ENCODE results near the gene CTNNB1. TPM values are rescaled to one million over a fixed set of nuclear protein-coding genes. Genes with fewer than 3 reads are reported as not detected.

Gene CTNNB1
- total RNA-seq, 2 experiments from 2014 or later, result 134 to 151 TPM

DNA sequence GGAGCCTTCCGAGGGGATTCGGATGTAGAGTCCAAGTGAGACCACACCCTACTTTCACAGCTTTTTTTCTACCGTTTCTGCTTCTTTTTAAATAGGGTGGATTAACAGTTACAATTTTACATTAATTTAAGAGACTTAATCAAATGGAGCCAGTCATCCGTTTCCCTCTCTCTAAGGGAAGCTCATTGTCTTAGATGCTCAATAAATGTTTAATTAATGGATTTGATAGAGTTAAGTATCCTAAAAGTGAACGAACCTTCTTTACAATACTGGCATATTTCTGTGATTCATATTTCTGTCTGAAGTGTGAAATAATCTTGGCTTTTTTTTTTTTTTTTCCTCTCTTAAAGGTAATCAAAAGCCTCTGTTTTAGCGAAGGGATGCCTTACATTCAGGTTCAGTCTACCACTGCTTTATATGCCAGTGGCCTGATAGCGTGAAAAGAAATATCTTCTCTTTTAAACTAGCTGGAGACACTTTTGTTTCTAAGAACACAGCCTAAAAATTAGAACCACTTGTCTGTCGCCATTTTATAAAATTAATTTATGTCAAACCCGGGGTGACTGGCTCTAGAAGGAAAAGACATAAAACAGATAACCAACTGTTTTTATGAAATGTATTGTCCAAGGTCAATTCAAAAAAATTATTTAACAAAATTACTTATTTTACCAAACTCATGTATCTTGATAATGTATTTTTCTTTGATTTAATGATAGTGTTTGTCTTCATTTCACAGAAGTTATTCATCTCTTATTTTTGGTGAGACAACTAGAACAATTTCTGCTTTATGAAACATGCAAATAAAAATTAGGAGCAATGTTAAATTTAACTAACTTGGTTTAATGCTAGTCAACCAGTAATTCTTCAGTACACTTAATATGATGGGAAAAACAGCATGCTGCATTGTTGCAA, 2.5 kb upstream of the CTNNB1 start:
- Mint-ChIP-seq H3K27ac (no peak overlapping the region), H3K9me3 (no peaks in the 10 kb centered on the region), H3K4me3 (no peak overlapping the region), H3K27me3 (peaks cover 28% of the 10 kb centered on the region), H3K4me1 (peaks cover 15% of the 10 kb centered on the region), H3K36me3 (ENCODE audit: low read depth) (peaks cover 4% of the 10 kb centered on the region)
- ChIA-PET POLR2A (no interaction called here), CTCF (no interaction called here)
- DNase-seq, result no peak

DNA sequence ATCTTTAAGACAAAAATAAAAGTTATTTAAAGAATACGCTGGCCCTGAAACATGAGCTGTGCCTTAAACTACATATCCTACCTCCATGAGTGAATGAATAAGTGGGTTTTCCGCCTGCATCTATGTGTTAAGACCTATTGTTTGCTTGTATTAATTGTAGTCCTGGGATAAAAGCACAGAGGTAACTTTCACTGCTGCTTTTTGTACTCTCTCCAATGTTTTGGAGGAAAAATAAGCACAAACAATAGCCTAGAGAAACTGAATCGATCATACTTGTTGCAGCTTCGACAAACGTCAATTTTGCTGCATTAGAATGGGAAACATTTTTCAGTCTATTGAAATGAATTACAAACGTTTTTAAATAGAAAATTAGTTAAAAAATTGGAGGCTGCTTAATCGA, 1.3 kb upstream of the CTNNB1 start:
- ChIA-PET CTCF (interaction anchor here (1.0 kb wide), 1 partner anchor 880 kb away, joined by 3 read pairs; no protein-coding TSS in a partner anchor), POLR2A (interaction anchor here (1.8 to 6.9 kb wide), 6 partner anchors 7 to 81 kb away, joined by 5 to 73 read pairs (median 26); no protein-coding TSS in a partner anchor)
- H3K36me3 Mint-ChIP-seq (ENCODE audit: low read depth), result peaks cover 10% of the 10 kb centered on the region
- peaks cover 28% of the 10 kb centered on the region for H3K4me1 Mint-ChIP-seq
- H3K9me3 Mint-ChIP-seq, result no peaks in the 10 kb centered on the region
- no peak for DNase-seq
- H3K27me3 Mint-ChIP-seq, result peaks cover 25% of the 10 kb centered on the region
- H3K4me3 Mint-ChIP-seq, result no peak overlapping the region
- H3K27ac Mint-ChIP-seq, result no peak overlapping the region

DNA sequence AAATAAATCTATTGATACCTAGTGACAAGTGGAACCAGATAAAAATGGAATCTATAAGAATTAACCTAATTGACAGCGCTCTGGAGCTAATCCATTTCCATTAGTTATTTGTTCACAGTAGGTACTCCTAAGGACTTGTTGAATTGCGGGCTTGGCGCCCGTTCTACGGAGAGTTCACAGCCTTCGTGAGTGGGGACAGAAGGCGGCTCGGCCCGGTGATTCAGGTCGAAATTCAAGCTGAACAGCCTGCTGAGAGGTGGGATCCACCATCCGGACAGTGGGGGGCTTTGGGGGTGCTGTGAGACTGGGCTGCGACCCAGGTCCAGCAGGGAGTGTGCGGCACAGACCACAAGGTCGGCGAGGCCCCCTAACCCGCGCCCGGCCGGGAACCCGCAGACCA, 779 bp upstream of the CTNNB1 start:
- ChIA-PET POLR2A (interaction anchor here (1.0 to 6.9 kb wide), 16 partner anchors 7 to 889 kb away, joined by 3 to 73 read pairs (median 8); partner anchors contain the start of genes EIF1B, RPL14 and ULK4), CTCF (interaction anchor here (1.0 kb wide), 1 partner anchor 881 kb away, joined by 3 read pairs; no protein-coding TSS in a partner anchor)
- DNase-seq, result peak; percentile 18
- peak overlapping the region; percentile 73 for H3K27ac Mint-ChIP-seq
- peak overlapping the region; percentile 80 for H3K4me3 Mint-ChIP-seq
- H3K4me1 Mint-ChIP-seq, result peaks cover 32% of the 10 kb centered on the region
- H3K27me3 Mint-ChIP-seq, result peaks cover 24% of the 10 kb centered on the region
- H3K9me3 Mint-ChIP-seq, result no peaks in the 10 kb centered on the region
- peaks cover 11% of the 10 kb centered on the region for H3K36me3 Mint-ChIP-seq (ENCODE audit: low read depth)

DNA sequence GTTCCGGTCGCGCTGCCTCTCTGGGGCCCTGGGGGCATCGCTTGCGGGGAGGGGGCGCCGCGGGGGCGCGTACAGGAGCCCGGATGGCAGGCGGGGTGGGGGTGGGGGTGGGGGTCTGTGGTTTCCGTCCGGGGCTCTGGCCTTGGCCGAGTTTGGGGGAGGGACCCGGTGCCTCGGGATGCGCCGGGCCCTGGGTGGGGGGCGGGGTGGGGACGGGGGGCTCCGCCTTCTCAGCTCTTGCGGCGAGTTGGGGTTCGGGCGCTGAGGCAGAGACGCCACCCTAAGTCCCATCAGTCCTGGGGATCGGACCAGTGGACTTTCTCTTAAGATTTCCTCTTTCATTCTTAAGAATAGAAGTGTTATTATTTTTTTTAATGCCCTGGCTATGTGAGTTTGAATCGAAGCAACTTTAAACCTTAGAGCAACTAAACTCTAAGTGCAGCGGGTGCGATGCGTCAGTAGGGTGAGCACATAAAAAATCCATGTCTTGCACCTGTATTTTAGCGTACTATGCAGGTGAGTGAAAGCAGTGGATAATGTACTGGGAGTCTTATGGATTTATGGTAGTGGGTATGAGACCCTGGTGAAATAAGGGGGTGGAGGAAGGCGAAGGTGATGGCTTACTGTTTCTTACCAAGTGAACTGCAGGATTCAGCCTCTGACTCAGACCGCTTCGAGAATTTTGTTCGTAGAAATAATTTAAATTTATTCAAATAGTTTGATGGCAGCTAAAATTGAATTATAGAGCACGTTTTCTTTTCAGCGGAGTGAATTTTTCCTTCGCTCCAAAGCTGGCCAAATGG, 762 bp downstream of the CTNNB1 start:
- Mint-ChIP-seq H3K4me1 (peaks cover 43% of the 10 kb centered on the region), H3K9me3 (no peaks in the 10 kb centered on the region), H3K4me3 (peak overlapping the region; percentile 98), H3K27me3 (peaks cover 16% of the 10 kb centered on the region), H3K27ac (peak overlapping the region; percentile 87), H3K36me3 (ENCODE audit: low read depth) (peaks cover 11% of the 10 kb centered on the region)
- CTCF ChIA-PET, result interaction anchor here (0.7 to 1.1 kb wide), 4 partner anchors 15 to 888 kb away, joined by 3 to 4 read pairs (median 3); no protein-coding TSS in a partner anchor
- DNase-seq, result peak; percentile 56
- POLR2A ChIA-PET, result interaction anchor here (0.8 to 6.9 kb wide), 33 partner anchors 9 to 1795 kb away, joined by 3 to 73 read pairs (median 4); partner anchors contain the start of genes RPL14, ULK4 and ZNF620

DNA sequence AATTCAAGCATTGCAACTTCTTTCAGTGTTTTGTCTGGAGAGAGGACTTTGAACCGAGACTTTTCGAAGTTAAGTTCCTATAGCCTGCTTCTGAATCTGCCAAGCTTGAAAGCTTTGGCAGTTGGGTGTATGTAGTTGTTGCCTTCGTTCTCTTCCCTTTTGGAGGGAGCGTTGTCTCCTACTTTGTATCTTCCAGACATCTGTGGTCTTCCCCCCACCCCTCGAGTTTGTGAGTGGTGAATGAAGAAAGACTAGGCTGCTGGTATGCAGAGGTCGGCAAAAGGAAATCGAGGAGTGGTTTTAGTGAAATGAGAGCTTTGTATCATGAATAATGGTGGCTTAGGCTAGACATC, 1.3 kb downstream of the CTNNB1 start:
- Mint-ChIP-seq H3K9me3 (no peaks in the 10 kb centered on the region), H3K36me3 (ENCODE audit: low read depth) (peaks cover 11% of the 10 kb centered on the region), H3K4me1 (peaks cover 45% of the 10 kb centered on the region), H3K27me3 (peaks cover 13% of the 10 kb centered on the region), H3K4me3 (peak overlapping the region; percentile 98), H3K27ac (peak overlapping the region; percentile 87)
- ChIA-PET CTCF (interaction anchor here (0.9 to 1.3 kb wide), 3 partner anchors 9 to 621 kb away, joined by 3 to 4 read pairs (median 3); no protein-coding TSS in a partner anchor), POLR2A (interaction anchor here (0.7 to 6.9 kb wide), 12 partner anchors 9 to 892 kb away, joined by 3 to 73 read pairs (median 9); partner anchors contain the start of genes RPL14 and ULK4)
- DNase-seq, result peak; percentile 41

DNA sequence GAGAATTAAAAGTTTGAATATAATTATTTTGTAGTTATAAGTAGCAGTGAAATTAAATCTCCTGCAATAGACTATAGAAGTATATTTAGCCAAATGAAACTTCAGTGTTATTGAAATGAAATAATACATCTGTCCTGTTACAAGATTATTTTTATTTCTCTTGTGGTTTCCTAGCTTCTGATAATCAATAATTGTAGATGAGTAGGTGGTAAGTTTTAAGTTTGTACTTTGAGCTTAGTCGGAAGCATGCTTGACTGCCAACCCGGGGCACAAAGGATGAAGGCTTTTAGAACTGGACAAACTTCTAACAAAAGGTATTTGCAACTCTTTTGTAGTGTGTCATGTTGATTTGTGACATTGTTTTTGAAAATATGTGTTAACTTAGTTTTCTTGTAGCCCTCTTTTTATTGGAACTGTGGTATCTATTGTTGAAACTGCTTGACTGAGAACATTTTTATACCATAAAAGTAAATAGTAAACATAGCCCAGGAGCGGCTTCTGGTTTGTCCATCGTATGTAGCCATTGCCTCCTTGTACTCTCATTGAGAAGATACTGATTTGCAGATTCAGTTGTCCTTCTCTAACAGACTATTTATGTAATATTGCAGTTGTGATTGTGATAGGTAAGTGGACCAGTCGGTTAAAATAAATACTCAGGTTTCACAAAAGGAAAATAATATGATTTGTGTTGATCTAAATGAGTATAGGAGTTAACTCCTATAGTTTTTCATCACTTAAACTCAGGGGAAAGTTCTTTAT, 2.9 kb downstream of the CTNNB1 start:
- CTCF ChIA-PET, result interaction anchor here (0.7 to 1.3 kb wide), 2 partner anchors 11 to 14 kb away, joined by 3 read pairs; no protein-coding TSS in a partner anchor
- POLR2A ChIA-PET, result interaction anchor here (0.7 to 6.9 kb wide), 4 partner anchors 8 to 1183 kb away, joined by 3 to 50 read pairs (median 12); no protein-coding TSS in a partner anchor
- Mint-ChIP-seq H3K9me3 (no peaks in the 10 kb centered on the region), H3K27ac (peak overlapping the region; percentile 27), H3K4me1 (peaks cover 54% of the 10 kb centered on the region), H3K27me3 (peaks cover 5% of the 10 kb centered on the region), H3K36me3 (ENCODE audit: low read depth) (peaks cover 16% of the 10 kb centered on the region), H3K4me3 (peak overlapping the region; percentile 66)
- DNase-seq, result no peak

DNA sequence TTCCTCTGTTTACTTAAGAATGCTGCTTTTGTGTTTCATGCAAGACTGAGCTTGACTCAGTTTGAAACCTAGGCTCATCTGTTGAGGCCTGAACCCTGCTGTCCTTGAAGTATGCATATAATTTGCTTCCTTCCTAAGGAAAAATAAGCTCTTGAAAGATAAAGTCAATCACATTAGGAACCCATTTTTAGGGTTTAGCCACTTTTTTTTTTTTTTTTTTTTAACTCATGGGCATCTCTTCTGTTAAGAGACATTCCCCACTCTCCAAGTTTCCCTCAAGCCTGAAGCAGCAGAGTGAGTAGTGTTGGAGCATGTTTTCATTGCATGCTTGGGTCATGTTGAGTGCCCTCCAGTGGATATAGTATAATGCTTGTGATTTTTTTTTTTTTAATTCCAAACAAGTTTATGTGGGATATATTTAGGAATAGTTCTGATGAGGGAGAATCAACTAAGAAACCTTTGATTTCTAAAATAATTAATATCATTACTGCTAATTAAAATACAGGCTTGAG, 3.6 kb downstream of the CTNNB1 start:
- Mint-ChIP-seq H3K27ac (no peak overlapping the region), H3K4me1 (peaks cover 60% of the 10 kb centered on the region), H3K36me3 (ENCODE audit: low read depth) (peaks cover 21% of the 10 kb centered on the region), H3K27me3 (peaks cover 2% of the 10 kb centered on the region), H3K4me3 (no peak overlapping the region), H3K9me3 (no peaks in the 10 kb centered on the region)
- ChIA-PET POLR2A (interaction anchor here (0.7 to 6.9 kb wide), 2 partner anchors 11 to 1182 kb away, joined by 3 to 50 read pairs; no protein-coding TSS in a partner anchor), CTCF (interaction anchor here (0.7 kb wide), 1 partner anchor 14 kb away, joined by 3 read pairs; no protein-coding TSS in a partner anchor)
- no peak for DNase-seq

DNA sequence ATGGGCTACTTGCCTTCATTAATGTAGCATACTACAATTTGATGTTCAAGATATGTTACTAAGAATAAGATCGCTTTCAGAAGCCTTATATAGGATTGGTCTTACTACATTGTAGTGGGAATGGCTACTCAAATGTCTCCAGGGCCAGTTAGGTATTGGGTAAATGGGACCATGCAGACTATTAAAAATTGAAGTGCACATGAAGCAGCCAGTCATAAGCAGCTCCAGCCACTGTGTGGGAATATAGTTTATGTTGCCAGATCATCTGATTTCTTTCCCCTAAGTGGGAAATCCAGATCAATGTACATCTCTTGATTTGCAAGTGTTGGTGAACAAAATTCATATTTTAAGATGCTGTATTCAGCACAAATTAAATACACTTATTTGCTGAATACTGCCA, 5.1 kb downstream of the CTNNB1 start:
- no peaks in the 10 kb centered on the region for H3K27me3 Mint-ChIP-seq
- POLR2A ChIA-PET, result interaction anchor here (0.9 to 6.9 kb wide), 3 partner anchors 9 to 13 kb away, joined by 3 to 50 read pairs (median 3); no protein-coding TSS in a partner anchor
- peaks cover 6% of the 10 kb centered on the region for H3K9me3 Mint-ChIP-seq
- no peak for DNase-seq
- peaks cover 34% of the 10 kb centered on the region for H3K36me3 Mint-ChIP-seq (ENCODE audit: low read depth)
- no peak overlapping the region for H3K4me3 Mint-ChIP-seq
- H3K4me1 Mint-ChIP-seq, result peaks cover 69% of the 10 kb centered on the region
- CTCF ChIA-PET, result no interaction called here
- H3K27ac Mint-ChIP-seq, result no peak overlapping the region

DNA sequence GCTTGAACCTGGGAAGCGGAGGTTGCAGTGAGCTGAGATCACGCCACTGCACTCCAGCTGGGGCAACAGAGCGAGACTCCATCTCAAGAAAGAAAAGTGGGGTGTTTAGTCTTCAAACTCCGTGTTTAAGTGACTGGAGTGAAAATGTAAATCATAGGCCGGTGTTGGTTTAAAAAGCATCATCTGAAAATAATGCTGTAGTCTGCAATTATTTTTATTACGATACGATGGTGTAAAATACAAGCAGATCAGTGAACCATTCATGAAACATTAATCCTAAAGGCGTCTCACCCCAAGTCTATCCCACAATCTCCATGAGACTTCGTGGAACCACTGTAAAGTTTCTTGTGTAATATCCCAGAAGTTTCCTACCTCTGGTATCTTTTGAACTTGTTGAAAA, 6.3 kb downstream of the CTNNB1 start:
- H3K27ac Mint-ChIP-seq, result no peak overlapping the region
- peaks cover 70% of the 10 kb centered on the region for H3K4me1 Mint-ChIP-seq
- no peak for DNase-seq
- H3K9me3 Mint-ChIP-seq, result peaks cover 6% of the 10 kb centered on the region
- ChIA-PET CTCF (no interaction called here), POLR2A (no interaction called here)
- no peak overlapping the region for H3K4me3 Mint-ChIP-seq
- H3K36me3 Mint-ChIP-seq (ENCODE audit: low read depth), result peaks cover 34% of the 10 kb centered on the region
- H3K27me3 Mint-ChIP-seq, result no peaks in the 10 kb centered on the region

DNA sequence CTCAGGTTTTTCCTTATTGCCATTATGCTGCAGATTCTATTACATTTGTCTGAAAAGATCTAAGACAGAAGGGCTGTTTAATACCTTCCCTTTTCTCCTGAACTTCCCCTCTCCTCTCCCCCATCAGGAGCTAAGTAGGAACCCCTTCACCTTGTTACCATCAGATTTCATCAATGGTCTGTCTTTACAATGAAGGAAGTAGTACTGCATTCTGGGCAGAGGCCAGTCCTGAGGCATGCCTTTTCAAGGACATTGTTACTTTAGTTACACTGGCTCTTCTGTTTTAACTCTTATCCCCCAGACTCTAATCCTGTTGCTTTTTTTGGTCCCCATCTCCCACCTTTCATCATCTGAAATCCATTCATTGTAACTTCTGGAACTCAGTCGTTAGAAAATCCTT, 8.1 kb downstream of the CTNNB1 start:
- ChIA-PET POLR2A (interaction anchor here (10.6 kb wide), 1 partner anchor 8 kb away, joined by 73 read pairs; the partner anchor contains the start of gene CTNNB1), CTCF (no interaction called here)
- Mint-ChIP-seq H3K27me3 (no peaks in the 10 kb centered on the region), H3K4me3 (no peak overlapping the region), H3K9me3 (peaks cover 6% of the 10 kb centered on the region), H3K4me1 (peaks cover 58% of the 10 kb centered on the region), H3K27ac (no peak overlapping the region), H3K36me3 (ENCODE audit: low read depth) (peaks cover 42% of the 10 kb centered on the region)
- no peak for DNase-seq

DNA sequence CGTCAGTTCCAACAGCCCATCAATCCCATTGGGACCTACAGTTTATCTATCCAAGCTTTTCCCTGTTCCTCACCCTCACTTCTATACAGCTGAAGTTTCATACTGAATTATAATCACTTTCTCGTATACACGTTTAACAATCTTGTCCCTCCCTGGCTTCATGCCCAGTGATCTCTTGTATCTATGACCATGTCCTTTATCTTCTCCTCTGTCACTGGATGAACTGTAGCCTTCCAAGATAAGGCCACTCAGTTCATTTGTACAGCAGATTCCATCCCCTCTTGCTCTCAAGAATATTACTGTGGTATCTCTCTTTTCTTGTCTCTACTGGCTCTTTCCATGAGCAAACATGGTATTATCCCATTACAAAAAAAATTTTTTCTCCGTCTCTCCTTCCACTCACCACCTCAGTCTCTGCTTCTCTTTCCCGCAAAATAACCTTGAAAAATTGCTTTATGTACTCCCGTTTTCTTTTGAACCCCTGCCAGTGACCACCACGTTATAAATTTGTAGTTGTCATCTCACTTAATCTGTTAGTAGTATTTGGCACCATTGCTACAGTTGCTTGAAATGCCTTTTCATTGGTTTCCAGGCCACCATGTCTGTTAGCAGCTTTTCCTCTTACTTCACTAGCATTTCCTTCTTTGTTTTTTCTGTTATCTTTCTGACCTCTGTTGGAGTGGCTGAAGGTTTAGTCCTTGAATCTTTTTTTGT, 9.4 kb downstream of the CTNNB1 start:
- Mint-ChIP-seq H3K27ac (no peak overlapping the region), H3K36me3 (ENCODE audit: low read depth) (peaks cover 39% of the 10 kb centered on the region), H3K4me1 (peaks cover 53% of the 10 kb centered on the region), H3K27me3 (no peaks in the 10 kb centered on the region), H3K4me3 (no peak overlapping the region), H3K9me3 (peaks cover 6% of the 10 kb centered on the region)
- POLR2A ChIA-PET, result interaction anchor here (10.6 kb wide), 1 partner anchor 9 kb away, joined by 73 read pairs; the partner anchor contains the start of gene CTNNB1
- CTCF ChIA-PET, result no interaction called here
- DNase-seq, result no peak

Data from activated CD4-positive, alpha-beta memory T cell treated with anti-CD3 and anti-CD28 coated beads, Interleukin-2, amount 10 ng/mL, durations not matched to agents 7 days and 5 days (primary cell).